ENCODE data around the gene FRMPD3. TPM values are rescaled to one million over a fixed set of nuclear protein-coding genes. Genes with fewer than 3 reads are reported as not detected.
"Not testable (repeated sequence)": the region's sequence is repeated elsewhere in the genome, so short reads cannot be mapped to it uniquely, and the experiment has no call there.

The FRMPD3 gene
- total RNA-seq, 1 donor = 0.31 TPM

DNA sequence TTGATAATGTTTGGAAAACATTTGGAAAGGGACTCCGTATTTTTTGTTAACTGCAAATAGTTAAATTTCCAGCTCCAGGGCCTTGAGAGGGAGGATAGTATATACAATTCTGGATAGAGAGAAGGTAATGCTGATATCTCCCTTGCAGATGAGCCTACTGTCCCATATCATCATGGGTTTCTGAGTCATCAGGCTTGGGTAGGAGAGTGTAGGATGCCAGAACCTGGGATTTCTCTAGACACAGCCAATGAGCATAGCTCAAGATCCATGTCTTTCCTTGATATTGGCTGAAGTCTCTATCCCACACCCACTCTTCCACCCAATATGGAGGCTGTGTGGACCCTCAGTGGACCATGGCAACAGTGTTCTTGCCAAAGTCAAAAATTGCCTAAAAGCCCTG, 7.8 kb downstream of the FRMPD3 start:
- Histone ChIP-seq H3K27me3 (ENCODE audit: insufficient read depth, low read length) (no peaks in the 10 kb centered on the region), H3K4me3 (ENCODE audit: low read length) (no peak overlapping the region), H3K9me3 (ENCODE audit: low read depth, low read length) (no peaks in the 10 kb centered on the region), H3K4me1 (ENCODE audit: insufficient read depth, low read length) (no peaks in the 10 kb centered on the region)

DNA sequence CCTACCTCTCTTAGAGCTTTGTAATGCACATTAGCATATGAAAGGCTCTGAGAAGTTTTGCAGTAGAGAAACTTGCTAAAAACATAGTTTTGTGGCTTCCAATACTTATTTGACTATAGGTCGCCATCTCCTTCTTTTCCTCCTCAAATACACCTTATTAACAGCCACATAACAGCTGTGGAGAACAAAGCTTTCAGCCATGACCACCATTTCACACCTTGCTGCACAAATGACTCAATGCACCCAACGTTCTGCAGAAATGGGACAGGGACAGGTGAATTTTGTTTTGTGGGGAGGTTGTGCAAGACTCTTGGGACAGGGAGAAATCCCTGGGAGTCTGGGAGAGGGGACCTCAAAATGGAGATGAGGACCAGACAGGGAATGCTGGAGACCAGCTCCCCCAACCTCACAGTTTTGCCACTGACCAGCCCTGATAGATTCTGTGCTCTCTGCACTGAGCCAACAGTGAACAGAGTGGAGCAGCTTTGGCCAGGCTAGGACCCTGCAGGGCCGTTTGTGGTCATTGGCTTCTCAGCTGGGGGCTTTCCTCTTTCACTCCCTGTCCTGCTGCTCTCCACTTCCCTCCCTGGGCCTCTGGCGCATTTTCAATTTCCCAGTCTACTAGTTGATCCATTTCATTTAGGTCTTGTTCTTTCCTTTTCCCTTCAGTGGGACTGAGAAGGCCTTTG, 16.6 kb downstream of the FRMPD3 start:
- no peaks in the 10 kb centered on the region for H3K4me1 ChIP-seq (ENCODE audit: insufficient read depth, low read length)
- H3K4me3 ChIP-seq (ENCODE audit: low read length) = no peak overlapping the region
- H3K27me3 ChIP-seq (ENCODE audit: insufficient read depth, low read length) = no peaks in the 10 kb centered on the region
- no peaks in the 10 kb centered on the region for H3K9me3 ChIP-seq (ENCODE audit: low read depth, low read length)

GRCh38 chrX:107467271-107467670, 17.8 kb downstream of the FRMPD3 start:
- Histone ChIP-seq H3K27me3 (ENCODE audit: insufficient read depth, low read length) (no peaks in the 10 kb centered on the region), H3K4me3 (ENCODE audit: low read length) (no peak overlapping the region), H3K9me3 (ENCODE audit: low read depth, low read length) (no peaks in the 10 kb centered on the region), H3K4me1 (ENCODE audit: insufficient read depth, low read length) (no peaks in the 10 kb centered on the region)

- no peaks in the 10 kb centered on the region for H3K27me3 ChIP-seq (ENCODE audit: insufficient read depth, low read length)
- H3K4me1 ChIP-seq (ENCODE audit: insufficient read depth, low read length) = no peaks in the 10 kb centered on the region
- no peaks in the 10 kb centered on the region for H3K9me3 ChIP-seq (ENCODE audit: low read depth, low read length)
- H3K4me3 ChIP-seq (ENCODE audit: low read length) = no peak overlapping the region
Measured at GRCh38 chrX:107470198-107470597, 20.7 kb downstream of the FRMPD3 start.

GRCh38 chrX:107470971-107471370, 21.5 kb downstream of the FRMPD3 start:
- H3K4me1 ChIP-seq (ENCODE audit: insufficient read depth, low read length) = no peaks in the 10 kb centered on the region
- no peak overlapping the region for H3K4me3 ChIP-seq (ENCODE audit: low read length)
- no peaks in the 10 kb centered on the region for H3K9me3 ChIP-seq (ENCODE audit: low read depth, low read length)
- H3K27me3 ChIP-seq (ENCODE audit: insufficient read depth, low read length) = no peaks in the 10 kb centered on the region

DNA sequence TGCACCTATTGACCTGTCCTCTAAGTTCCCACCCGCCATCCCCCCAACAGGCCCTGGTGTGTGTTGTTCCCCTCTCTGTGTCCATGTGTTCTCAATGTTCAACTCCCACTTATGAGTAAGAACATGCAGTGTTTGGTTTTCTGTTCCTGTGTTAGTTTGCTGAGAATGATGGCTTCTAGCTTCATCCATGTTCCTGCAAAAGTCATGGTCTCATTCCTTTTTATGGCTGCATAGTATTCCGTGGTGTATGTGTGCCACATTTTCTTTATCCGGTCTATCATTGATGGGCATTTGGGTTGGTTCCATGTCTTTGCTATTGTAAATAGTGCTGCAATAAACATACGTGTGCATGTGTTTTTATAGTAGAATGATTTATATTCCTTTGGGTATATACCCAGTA, 22.0 kb downstream of the FRMPD3 start:
- H3K4me3 ChIP-seq (ENCODE audit: low read length); H3K4me1 ChIP-seq (ENCODE audit: insufficient read depth, low read length); H3K27me3 ChIP-seq (ENCODE audit: insufficient read depth, low read length); H3K9me3 ChIP-seq (ENCODE audit: low read depth, low read length): not testable (repeated sequence)

GRCh38 chrX:107477406-107477805, 28.0 kb downstream of the FRMPD3 start:
- H3K4me3 ChIP-seq (ENCODE audit: low read length) = no peak overlapping the region
- no peaks in the 10 kb centered on the region for H3K27me3 ChIP-seq (ENCODE audit: insufficient read depth, low read length)
- no peaks in the 10 kb centered on the region for H3K9me3 ChIP-seq (ENCODE audit: low read depth, low read length)
- H3K4me1 ChIP-seq (ENCODE audit: insufficient read depth, low read length) = no peaks in the 10 kb centered on the region

- H3K4me1 ChIP-seq (ENCODE audit: insufficient read depth, low read length) = no peaks in the 10 kb centered on the region
- no peaks in the 10 kb centered on the region for H3K27me3 ChIP-seq (ENCODE audit: insufficient read depth, low read length)
- no peaks in the 10 kb centered on the region for H3K9me3 ChIP-seq (ENCODE audit: low read depth, low read length)
- no peak overlapping the region for H3K4me3 ChIP-seq (ENCODE audit: low read length)
Measured at GRCh38 chrX:107480272-107480671, 30.8 kb downstream of the FRMPD3 start.

DNA sequence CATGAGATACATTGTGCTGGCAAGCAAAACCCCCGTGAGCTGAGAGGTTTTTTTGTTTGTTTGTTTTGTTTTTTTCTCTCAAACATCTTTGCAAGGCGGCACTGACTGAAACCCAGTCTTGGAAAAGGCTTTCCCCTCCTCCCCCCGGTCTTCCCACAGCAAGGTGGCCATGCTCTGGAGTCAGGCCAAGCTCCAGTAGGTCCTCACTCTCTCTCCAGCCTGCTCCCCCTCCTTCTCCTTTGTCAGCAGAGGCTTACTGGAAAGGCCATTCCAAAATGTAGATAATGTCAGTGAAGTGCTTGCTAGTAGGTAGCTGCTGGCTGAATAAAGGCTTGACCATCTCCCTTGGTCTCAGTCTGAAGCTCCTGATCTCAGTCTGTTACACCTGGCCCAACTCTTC, 32.6 kb downstream of the FRMPD3 start:
- no peak overlapping the region for H3K4me3 ChIP-seq (ENCODE audit: low read length)
- no peaks in the 10 kb centered on the region for H3K9me3 ChIP-seq (ENCODE audit: low read depth, low read length)
- no peaks in the 10 kb centered on the region for H3K4me1 ChIP-seq (ENCODE audit: insufficient read depth, low read length)
- H3K27me3 ChIP-seq (ENCODE audit: insufficient read depth, low read length) = no peaks in the 10 kb centered on the region

DNA sequence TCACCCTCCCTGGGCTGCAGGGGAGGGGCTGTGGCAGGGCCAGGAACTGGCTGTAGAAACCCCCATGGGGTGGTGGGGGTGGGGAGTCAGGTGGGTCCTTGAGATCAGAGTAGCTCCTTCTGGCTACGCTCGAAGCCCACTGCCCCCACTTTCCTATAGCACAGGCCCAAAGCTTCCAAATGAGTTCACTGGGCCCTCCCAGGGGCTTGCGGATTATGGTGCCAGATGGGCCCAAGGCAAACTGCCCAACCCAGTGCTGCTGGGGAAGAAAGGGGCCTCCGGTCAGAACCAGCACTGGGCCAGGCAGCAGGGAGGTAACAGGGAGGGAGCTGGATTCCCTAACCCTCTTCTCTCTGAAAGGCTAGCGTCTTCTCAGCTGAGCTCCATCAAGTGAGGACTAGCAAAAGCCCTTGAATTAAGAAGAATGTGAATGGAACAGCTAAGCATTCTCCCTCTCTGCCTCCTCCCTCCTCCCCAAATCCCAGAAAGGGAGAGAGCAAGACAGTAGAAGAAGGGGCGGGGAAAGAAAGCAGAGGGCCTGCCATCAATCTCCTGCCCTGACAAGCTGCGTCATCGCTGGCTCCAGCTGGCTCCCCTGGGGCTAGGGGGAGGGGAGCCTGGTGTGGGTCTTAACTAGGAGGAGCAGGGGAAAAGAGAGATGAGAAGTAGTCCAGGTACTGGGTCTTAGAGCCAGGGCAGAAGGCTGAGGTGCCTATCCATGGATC, 34.7 kb downstream of the FRMPD3 start:
- H3K27me3 ChIP-seq (ENCODE audit: insufficient read depth, low read length) = no peaks in the 10 kb centered on the region
- H3K4me3 ChIP-seq (ENCODE audit: low read length) = no peak overlapping the region
- no peaks in the 10 kb centered on the region for H3K9me3 ChIP-seq (ENCODE audit: low read depth, low read length)
- no peaks in the 10 kb centered on the region for H3K4me1 ChIP-seq (ENCODE audit: insufficient read depth, low read length)

GRCh38 chrX:107485013-107485412, 35.6 kb downstream of the FRMPD3 start:
- Histone ChIP-seq H3K27me3 (ENCODE audit: insufficient read depth, low read length) (no peaks in the 10 kb centered on the region), H3K4me1 (ENCODE audit: insufficient read depth, low read length) (no peaks in the 10 kb centered on the region), H3K4me3 (ENCODE audit: low read length) (no peak overlapping the region)

DNA sequence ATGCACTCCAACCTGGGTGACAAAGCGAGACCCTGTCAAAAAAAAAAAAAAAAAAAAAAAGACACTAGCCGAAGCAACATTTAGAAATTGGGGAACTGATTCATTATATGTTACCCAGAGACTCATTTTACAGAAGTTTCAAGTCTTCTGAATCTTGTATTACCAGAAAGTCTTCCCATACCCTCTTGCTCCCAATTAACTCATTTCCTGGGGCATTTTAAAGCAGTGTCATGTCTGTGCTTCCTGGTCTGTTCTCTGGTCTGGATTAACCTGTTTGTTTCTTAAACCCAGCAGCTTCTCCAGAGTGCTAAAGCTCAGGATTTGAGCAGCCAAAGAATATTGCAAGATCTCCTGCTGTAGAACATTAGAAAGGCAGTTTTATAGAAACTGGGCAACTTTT, 43.7 kb downstream of the FRMPD3 start:
- Histone ChIP-seq H3K27me3 (ENCODE audit: insufficient read depth, low read length) (no peaks in the 10 kb centered on the region), H3K9me3 (ENCODE audit: low read depth, low read length) (no peaks in the 10 kb centered on the region), H3K4me3 (ENCODE audit: low read length) (no peak overlapping the region), H3K4me1 (ENCODE audit: insufficient read depth, low read length) (no peaks in the 10 kb centered on the region)

More at GRCh38 chrX:107485013-107485412, 35.6 kb downstream of the FRMPD3 start:
- H3K9me3 ChIP-seq (ENCODE audit: low read depth, low read length) = no peaks in the 10 kb centered on the region

DNA sequence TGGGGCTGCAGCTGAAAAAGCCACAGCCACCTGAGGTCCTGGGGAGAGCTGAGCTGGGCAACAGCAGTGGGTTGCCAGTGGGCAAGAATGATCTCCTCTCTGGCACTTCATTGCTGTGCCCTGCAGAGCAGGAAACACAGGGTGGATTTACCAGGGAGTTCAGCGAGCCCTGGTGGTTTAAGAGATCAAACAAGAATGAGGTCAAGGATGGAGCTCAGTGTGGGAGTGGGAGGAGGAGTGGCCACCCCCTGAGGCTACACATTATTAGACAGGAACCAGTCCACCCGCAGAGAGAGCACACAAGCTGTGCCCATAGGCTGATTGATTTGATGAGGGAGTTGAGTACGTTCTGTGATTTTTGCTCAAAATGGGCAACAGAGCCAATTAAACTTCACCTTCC, 47.3 kb downstream of the FRMPD3 start:
- Histone ChIP-seq H3K4me1 (ENCODE audit: insufficient read depth, low read length) (no peaks in the 10 kb centered on the region), H3K27me3 (ENCODE audit: insufficient read depth, low read length) (no peaks in the 10 kb centered on the region), H3K4me3 (ENCODE audit: low read length) (no peak overlapping the region), H3K9me3 (ENCODE audit: low read depth, low read length) (no peaks in the 10 kb centered on the region)

Data from mononuclear cell (primary cell).